Peyer's patch (tissue), 4 donors: Measurements from ENCODE around the gene ARL6IP4. TPM values are rescaled to one million over a fixed set of nuclear protein-coding genes. Genes with fewer than 3 reads are reported as not detected.

Experiments
- DNase-seq, 3 donors: peaks; one replicate each; pipeline ENCODE4 v3.0.0-alpha.2; 2017 to 2019
- H3K27ac ChIP-seq, 4 donors: fragments of 200-600 bp; sonication (generic); one replicate each; pipeline ENCODE4 v1.5.1; 2016 to 2019
- H3K27me3 ChIP-seq, 2 donors: fragments of 200-600 bp; sonication (generic); one replicate each; pipeline ENCODE4 v1.5.1; 2019
- H3K36me3 ChIP-seq, 3 donors: fragments of 200-600 bp; sonication (generic); one replicate each; pipeline ENCODE4 v1.5.1; 2016 to 2019
- H3K4me1 ChIP-seq, 4 donors: fragments of 200-600 bp; sonication (generic); one replicate each; pipeline ENCODE4 v1.5.1; 2016 to 2019
- H3K4me3 ChIP-seq, 4 donors: fragments of 200-600 bp; sonication (generic); 1 replicate in 3 of 4; 2 replicates in 1 of 4; pipeline ENCODE4 v1.5.1; 2016 to 2019; ENCODE audit warnings: mild to moderate bottlenecking in 1 of 4
- H3K9me3 ChIP-seq, 4 donors: fragments of 200-600 bp; sonication (generic); one replicate each; pipeline ENCODE4 v1.5.1; 2016 to 2019; ENCODE audit warnings: mild to moderate bottlenecking in 1 of 4
- POLR2A ChIP-seq, 2 donors: fragments of 450-650 bp; IDR thresholded peaks; one replicate each; pipeline ENCODE4 v1.5.1; 2017; ENCODE audit warnings: antibody characterized with exemption in 2 of 2, mild to moderate bottlenecking in 2 of 2, moderate library complexity in 2 of 2
- total RNA-seq, 4 donors: library from RNA; depleted of rRNA; stranded (reverse); fragments of >200 nt; gene quantifications; one replicate each; pipeline ENCODE4 v1.1.0, GENCODE V29; 2016
- TF ChIP-seq, protein P1 (sequence below), 6 experiments: fragments of 450-650 bp in 4 of 6; fragments of 200-600 bp in 2 of 6; sonication (generic) in 1 of 6; IDR thresholded peaks; one replicate each; pipeline ENCODE4 v1.5.1; 2017 to 2019; ENCODE audit warnings: antibody characterized with exemption in 6 of 6, mild to moderate bottlenecking in 3 of 6, moderate library complexity in 1 of 6

Gene ARL6IP4
- total RNA-seq, 4 donors from 2014 or later = 155 to 216 (median 180) TPM

DNA sequence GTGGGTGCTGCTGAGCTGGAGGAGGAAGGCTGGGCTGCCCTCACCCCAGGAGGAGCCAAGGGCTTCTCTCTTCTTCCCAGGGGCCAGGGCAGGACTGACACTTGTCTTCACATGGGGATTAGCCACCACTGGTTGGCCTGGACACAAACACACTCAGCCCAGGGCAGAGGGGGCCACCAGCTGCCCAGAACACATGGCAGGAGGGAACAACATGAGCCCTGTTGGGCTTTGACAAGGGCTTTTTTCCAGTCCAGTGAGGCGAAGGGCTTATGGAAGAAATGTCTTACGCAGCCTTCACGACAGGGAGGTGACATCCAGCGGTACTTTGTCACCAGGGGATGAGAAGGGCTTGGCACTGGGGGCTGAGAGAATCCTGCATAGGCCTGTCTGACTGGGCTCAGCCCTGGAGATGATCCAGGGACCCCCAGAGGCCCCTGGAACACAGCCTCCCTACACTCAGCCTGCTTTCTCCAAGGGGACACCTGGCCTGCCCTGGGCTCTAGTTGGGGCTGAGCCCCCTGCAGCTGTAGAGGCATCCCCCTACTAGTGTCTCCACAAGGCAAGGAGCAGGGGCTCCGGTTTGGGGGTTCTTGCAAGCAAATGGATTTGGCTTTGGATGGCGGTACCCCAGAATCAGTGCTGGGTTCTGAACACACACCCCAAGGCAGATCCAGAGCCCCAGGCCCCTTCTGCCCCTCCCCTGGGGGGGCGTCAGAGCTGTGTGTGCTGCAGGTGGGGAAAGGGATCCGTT lies 18.9 kb downstream of the ARL6IP4 start:
- Histone ChIP-seq H3K9me3 (no peaks in the 10 kb centered on the region), H3K27ac (no peak overlapping the region), H3K4me3 (no peak overlapping the region), H3K27me3 (no peaks in the 10 kb centered on the region), H3K36me3 (peaks cover 0 to 17% (median 0%) of the 10 kb centered on the region in 3 donors), H3K4me1 (peaks cover 0 to 8% (median 0%) of the 10 kb centered on the region in 4 donors)
- TF ChIP-seq, protein P1, sequence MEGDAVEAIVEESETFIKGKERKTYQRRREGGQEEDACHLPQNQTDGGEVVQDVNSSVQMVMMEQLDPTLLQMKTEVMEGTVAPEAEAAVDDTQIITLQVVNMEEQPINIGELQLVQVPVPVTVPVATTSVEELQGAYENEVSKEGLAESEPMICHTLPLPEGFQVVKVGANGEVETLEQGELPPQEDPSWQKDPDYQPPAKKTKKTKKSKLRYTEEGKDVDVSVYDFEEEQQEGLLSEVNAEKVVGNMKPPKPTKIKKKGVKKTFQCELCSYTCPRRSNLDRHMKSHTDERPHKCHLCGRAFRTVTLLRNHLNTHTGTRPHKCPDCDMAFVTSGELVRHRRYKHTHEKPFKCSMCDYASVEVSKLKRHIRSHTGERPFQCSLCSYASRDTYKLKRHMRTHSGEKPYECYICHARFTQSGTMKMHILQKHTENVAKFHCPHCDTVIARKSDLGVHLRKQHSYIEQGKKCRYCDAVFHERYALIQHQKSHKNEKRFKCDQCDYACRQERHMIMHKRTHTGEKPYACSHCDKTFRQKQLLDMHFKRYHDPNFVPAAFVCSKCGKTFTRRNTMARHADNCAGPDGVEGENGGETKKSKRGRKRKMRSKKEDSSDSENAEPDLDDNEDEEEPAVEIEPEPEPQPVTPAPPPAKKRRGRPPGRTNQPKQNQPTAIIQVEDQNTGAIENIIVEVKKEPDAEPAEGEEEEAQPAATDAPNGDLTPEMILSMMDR (IDR thresholded peaks at IDR 0.05) = no peak
- TF ChIP-seq POLR2A (IDR thresholded peaks at IDR 0.05) = no peak
- no peak for DNase-seq

DNA sequence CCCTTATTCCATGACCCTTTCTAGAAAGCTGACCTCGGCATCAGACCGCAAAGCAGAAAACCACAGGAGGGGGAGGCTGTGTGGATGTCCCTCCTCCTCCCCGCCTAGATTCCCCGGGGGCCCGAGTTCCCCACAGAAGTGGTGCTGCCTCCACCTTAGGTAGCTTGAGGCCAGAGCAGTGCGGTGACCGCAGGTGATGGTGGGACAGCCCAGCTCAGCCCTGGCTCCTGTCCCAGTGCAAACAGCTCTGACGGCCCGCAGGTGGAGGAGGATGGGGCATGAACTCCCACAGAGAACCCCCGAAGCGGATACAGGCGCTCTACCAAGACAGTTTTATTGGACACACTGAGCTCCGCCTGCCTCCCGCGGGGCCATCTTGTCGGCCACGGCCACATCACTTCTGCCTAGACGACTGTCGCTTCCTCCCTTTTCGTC lies 19.5 kb downstream of the ARL6IP4 start:
- DNase-seq = no peak
- no peaks in the 10 kb centered on the region for H3K27me3 ChIP-seq
- H3K9me3 ChIP-seq = no peaks in the 10 kb centered on the region
- no peak for TF ChIP-seq POLR2A (IDR thresholded peaks at IDR 0.05)
- TF ChIP-seq, protein P1 (IDR thresholded peaks at IDR 0.05) = no peak
- H3K27ac ChIP-seq = no peak overlapping the region
- H3K36me3 ChIP-seq = peaks cover 0 to 23% (median 0%) of the 10 kb centered on the region in 3 donors
- no peak overlapping the region for H3K4me3 ChIP-seq
- H3K4me1 ChIP-seq = peaks cover 0 to 5% (median 0%) of the 10 kb centered on the region in 4 donors

DNA sequence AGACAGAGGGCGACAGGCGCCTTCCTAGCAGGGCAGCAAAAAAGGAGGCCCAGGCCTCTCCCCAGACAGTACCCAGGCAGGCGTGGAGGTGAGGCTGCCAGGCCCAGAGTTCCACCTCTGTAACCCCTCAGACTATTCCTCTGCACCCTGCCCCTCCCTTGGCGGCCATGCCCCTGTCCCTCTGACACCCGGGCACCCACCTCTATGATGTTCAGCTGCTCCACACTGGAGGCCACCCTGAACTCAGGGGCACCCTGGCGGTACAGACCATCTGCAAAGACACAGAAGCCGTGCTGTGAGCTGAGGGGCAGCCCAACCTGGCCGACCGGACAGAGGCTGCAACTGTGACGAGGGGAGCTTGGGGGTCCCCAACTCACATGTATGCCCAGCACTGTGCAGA lies 20.1 kb downstream of the ARL6IP4 start:
- H3K4me3 ChIP-seq = no peak overlapping the region
- H3K36me3 ChIP-seq = peaks cover 0 to 29% (median 0%) of the 10 kb centered on the region in 3 donors
- H3K27me3 ChIP-seq = no peaks in the 10 kb centered on the region
- no peaks in the 10 kb centered on the region for H3K9me3 ChIP-seq
- H3K27ac ChIP-seq = no peak overlapping the region
- DNase-seq = no peak
- H3K4me1 ChIP-seq = peaks cover 0 to 5% (median 0%) of the 10 kb centered on the region in 4 donors
- TF ChIP-seq, protein P1 (IDR thresholded peaks at IDR 0.05) = no peak
- TF ChIP-seq POLR2A (IDR thresholded peaks at IDR 0.05) = no peak

DNA sequence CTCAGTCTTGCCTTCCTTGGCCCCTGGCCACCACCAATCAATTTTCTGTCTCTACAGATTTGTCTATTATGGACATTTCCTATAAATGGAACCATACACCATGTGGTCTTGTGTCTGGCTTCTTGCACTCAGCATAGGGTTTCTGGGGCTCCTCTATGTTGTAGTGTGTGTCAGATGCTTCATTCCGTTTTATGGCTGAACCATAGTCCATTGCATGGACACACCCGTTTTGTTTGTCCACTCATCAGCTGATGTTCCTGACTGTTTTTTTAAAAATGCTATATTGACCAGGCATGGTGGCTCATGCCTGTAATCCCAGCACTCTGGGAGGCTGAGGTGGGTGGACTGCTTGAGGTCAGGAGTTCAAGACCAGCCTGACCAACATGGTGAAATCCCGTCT lies 21.0 kb downstream of the ARL6IP4 start:
- H3K36me3 ChIP-seq = peaks cover 0 to 29% (median 0%) of the 10 kb centered on the region in 3 donors
- DNase-seq = no peak
- H3K27ac ChIP-seq = no peak overlapping the region
- H3K9me3 ChIP-seq = no peaks in the 10 kb centered on the region
- H3K4me3 ChIP-seq = no peak overlapping the region
- H3K27me3 ChIP-seq = no peaks in the 10 kb centered on the region
- no peaks in the 10 kb centered on the region for H3K4me1 ChIP-seq
- TF ChIP-seq POLR2A (IDR thresholded peaks at IDR 0.05) = no peak
- TF ChIP-seq, protein P1 (IDR thresholded peaks at IDR 0.05) = no peak

DNA sequence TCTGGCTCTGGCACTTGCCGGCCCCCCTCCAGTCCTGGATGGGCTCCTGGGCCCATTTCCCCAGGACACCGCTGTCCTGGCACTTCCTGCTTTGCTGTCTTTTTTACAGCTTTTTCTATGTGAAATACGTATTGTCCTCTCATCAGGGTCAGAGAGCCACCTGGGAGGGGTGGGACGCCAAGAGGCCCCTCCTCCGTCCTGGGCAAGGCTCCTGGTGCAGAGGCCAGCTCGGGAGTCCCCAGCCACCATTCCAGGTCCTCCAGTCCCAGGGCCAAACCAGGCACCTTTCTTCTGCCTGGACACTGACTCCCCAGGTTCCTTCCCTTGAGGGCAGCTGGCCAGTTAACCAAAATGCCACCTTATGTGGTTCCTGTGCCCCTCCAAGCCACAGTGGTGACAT lies 22.8 kb downstream of the ARL6IP4 start:
- H3K36me3 ChIP-seq = peaks cover 0 to 29% (median 0%) of the 10 kb centered on the region in 3 donors
- H3K4me3 ChIP-seq = no peak overlapping the region
- TF ChIP-seq, protein P1 (IDR thresholded peaks at IDR 0.05) = no peak
- TF ChIP-seq POLR2A (IDR thresholded peaks at IDR 0.05) = no peak
- DNase-seq = no peak
- no peaks in the 10 kb centered on the region for H3K4me1 ChIP-seq
- H3K27me3 ChIP-seq = no peaks in the 10 kb centered on the region
- H3K27ac ChIP-seq = no peak overlapping the region
- no peaks in the 10 kb centered on the region for H3K9me3 ChIP-seq
